GM12874 (cell line): ENCODE data around the gene IMP3.

Source experiments
- TF ChIP-seq, protein P1 (sequence below): IDR thresholded peaks from 2 replicates; pipeline ENCODE4 v1.5.1; 2011; ENCODE audit warnings: low read depth, mild to moderate bottlenecking, control low read depth, low read length, moderate library complexity; ENCODE audit not compliant: insufficient read depth

Gene IMP3

DNA sequence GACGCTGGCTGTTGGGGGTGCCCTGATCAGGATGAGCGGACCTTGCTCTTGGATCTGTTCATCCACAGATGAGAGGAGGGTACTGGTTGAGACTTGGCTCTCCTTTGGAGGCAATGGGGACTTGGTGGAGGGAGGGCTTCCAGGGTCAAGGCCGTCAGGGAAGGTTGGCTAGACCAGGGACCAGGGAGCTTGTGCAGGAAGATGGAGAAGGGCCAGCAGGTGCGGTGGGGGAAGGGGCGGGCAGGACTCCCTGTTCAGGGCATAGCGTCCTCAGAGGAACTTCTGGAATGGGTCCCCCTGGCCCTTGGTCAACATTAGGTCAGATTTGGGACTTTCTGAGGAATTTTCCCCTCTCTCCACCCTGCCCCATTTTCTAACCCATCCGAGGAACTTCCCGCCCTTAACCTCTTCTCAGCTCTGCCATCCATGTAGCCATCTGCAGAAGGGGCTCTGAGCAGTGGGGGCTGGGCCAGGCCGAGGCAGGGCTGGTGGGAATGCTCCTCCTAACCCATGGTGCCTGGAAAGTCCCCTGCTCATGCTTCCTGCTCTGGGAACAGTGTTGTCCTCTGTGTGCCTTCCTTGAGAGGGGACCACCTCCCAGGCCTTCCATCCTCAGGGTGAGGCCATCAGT is 19.2 kb upstream of the IMP3 start:
- TF ChIP-seq, protein P1, sequence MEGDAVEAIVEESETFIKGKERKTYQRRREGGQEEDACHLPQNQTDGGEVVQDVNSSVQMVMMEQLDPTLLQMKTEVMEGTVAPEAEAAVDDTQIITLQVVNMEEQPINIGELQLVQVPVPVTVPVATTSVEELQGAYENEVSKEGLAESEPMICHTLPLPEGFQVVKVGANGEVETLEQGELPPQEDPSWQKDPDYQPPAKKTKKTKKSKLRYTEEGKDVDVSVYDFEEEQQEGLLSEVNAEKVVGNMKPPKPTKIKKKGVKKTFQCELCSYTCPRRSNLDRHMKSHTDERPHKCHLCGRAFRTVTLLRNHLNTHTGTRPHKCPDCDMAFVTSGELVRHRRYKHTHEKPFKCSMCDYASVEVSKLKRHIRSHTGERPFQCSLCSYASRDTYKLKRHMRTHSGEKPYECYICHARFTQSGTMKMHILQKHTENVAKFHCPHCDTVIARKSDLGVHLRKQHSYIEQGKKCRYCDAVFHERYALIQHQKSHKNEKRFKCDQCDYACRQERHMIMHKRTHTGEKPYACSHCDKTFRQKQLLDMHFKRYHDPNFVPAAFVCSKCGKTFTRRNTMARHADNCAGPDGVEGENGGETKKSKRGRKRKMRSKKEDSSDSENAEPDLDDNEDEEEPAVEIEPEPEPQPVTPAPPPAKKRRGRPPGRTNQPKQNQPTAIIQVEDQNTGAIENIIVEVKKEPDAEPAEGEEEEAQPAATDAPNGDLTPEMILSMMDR: no peak

DNA sequence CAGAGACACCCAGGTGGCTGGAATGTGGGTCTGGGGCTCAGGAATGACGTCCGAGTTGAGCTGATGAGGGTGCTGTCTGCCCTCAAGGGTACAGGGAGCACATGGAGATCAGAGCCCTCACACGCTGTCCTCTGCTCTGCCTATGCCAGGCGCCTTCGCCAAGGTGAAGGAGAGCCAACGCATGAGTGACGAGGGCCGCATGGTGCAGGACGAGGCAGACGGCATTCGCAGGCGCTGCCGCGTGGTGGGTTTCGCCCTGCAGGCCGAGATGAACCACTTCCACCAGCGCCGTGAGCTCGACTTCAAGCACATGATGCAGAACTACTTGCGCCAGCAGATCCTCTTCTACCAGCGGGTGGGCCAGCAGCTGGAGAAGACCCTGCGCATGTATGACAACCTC is 16.8 kb upstream of the IMP3 start:
- TF ChIP-seq, protein P1: no peak

DNA sequence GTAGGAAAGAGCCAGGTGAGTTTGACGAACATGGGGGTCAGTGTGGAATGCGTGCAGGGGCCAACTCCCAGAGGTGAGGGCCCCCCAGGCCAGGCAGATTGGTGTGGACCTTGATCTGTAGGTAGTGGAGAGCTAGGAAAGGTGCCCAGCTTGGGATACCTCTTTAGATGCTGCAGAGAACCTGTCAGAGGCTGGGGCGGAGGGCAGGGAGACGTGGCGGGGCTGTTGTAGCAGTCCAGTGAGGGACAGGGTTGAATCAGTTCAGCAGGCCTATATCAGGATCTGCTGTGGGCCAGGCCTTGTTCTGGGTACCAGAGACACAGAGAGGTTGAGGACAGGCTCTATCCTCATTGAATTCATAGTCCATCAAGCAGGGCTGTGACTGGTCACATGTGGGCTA is 16.3 kb upstream of the IMP3 start:
- TF ChIP-seq, protein P1: no peak

DNA sequence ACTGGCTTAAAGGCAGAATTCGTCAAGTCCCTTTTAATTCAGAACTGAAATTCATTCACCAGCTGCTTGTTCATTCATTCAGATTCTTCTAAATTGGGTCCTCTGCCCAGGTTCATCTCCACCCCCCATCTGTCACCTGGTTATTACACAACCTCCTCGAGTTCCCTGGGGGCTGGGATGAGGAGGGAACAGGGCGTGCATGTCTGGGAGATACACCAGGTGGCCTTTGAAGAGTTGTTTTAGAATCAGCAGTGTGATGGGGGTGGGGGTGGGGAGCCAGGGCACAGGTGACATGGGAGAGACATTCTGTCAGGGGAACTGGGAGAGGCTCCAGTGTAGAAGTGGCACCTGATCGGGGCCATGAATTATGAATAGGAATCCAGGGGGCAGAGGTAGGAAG is 15.9 kb upstream of the IMP3 start:
- TF ChIP-seq, protein P1: no peak

DNA sequence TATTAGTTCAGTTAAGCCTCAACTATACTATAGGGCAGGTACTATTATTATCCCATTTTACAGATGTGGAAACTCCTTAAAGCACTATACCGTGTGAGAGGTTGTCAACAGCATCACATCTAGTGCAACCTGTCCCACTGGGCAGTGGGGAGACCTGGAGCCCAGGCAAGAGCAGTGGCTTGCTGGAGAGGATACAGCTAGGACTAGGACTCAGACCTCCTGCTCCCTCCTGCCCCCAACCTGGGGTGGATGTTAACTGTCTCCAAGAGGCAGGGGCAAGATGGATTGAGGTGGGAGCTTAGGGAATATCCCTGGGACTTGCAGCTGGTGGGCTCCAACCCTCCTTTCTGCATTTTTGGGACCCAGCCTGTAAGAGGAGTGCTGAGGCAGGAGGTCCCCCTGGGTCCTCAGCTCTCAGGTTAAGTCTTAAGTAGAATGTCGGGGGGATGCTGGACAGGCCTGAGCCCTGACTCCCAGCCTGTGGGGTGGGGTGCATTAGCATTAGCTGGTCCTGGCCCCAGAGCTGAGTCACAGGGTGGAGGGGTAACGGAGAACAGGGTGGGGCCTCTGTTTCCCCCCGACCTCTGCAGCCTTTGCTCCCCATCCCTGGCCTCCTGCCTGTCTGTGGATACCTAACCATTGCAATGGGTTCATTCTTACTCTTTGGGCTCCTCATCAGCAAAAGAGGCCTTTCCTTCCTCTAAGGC is 14.3 kb upstream of the IMP3 start:
- TF ChIP-seq, protein P1: no peak

DNA sequence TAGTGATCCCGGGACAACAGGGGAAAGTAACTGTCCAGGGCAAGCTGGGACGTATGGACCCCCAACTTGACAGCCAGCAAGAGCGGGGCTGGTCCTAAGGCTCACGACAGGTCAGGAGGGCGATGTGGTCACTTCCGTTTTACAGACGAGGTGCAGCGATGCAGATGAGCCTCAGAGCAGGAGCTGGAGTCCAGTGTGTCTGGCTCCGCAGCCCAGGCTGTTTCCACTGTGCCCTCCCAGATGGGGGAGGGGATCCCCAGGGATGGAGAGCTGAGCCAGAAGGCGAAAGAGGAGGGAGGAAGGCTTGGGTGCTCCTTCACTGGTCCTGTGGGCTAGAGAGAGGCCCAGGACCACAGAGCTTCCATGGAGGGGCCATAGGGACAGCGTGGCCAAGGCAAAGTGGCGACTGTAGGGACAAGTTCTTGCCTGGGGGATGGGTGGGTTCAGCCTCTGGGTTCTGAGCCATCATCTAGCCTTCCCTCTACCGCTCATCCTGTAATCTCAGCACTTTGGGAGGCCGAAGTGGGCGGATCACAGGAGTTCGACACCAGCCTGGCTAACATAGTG is 13.4 kb upstream of the IMP3 start:
- TF ChIP-seq, protein P1: no peak

DNA sequence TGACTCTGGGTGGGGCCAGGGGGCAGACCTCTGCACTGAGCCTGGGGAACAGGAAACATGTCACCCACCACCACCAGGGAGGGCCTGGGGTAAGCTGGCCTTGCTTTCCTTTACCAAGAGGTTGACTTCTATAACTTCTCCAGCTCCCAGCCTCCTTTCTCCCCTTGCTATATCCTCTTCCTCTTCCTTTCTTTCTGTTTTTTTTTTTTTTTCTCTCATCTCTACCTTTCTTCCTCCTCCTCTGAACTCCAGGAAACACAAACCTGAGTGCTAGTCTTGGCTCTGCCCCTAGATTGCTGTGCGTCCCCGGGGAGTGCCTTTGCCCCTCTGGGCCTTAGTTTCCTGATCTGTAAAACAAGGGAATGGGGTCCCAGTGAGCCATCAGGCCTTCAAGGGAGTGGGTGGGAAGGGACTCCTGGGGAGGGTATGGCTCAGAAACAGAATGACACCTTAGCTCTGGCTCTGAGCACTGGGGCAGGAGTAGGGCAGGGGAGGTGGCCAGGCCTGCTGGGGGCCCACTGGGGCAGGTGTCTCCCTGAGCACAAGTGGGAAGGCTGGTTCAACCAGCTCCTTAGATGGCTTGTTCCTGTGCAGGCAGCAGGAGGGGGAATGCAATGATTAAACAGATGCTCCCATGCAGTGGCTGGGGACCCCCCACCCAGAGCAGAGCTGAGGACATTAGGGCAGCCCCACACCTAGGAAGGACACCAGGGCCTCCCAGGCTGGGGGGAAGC is 12.0 kb upstream of the IMP3 start:
- TF ChIP-seq, protein P1: no peak
